OCI-LY1 (cell line): ENCODE measurements around the gene C19orf85.

Experiments used
- H2AFZ ChIP-seq: fragments of 200-600 bp; sonication (generic), shearing (Covaris generic); 2 replicates; pipeline ENCODE4 v1.6.0; 2014; ENCODE audit warnings: antibody characterized with exemption, mild to moderate bottlenecking, low read length
- H3F3A ChIP-seq: fragments of 200-600 bp; sonication (generic), shearing (Covaris generic); 2 replicates; pipeline ENCODE4 v1.6.0; 2014; ENCODE audit warnings: mild to moderate bottlenecking, antibody characterized with exemption, low read length, moderate library complexity; ENCODE audit not compliant: insufficient read depth
- H3K27ac ChIP-seq: fragments of 200-600 bp; sonication (generic); 2 replicates; pipeline ENCODE4 v1.5.1; 2014; ENCODE audit warnings: low read length, mixed run types, mild to moderate bottlenecking, low read depth; ENCODE audit not compliant: poor library complexity, severe bottlenecking
- H3K27me3 ChIP-seq: fragments of 200-600 bp; sonication (generic); 2 replicates; pipeline ENCODE4 v1.6.0; 2014; ENCODE audit warnings: antibody characterized with exemption, mild to moderate bottlenecking, low read length, moderate library complexity; ENCODE audit not compliant: insufficient read depth
- H3K36me3 ChIP-seq: fragments of 200-600 bp; sonication (generic); 2 replicates; pipeline ENCODE4 v1.6.1; 2014; ENCODE audit warnings: mild to moderate bottlenecking, antibody characterized with exemption, low read length, moderate library complexity, mixed read lengths; ENCODE audit not compliant: insufficient read depth
- H3K4me1 ChIP-seq: fragments of 200-600 bp; sonication (generic); 2 replicates; pipeline ENCODE4 v1.5.1; 2014; ENCODE audit warnings: mild to moderate bottlenecking, low read length, moderate library complexity; ENCODE audit not compliant: insufficient read depth, severe bottlenecking
- H3K4me2 ChIP-seq: fragments of 200-600 bp; sonication (generic), shearing (Covaris generic); 2 replicates; pipeline ENCODE4 v1.6.1; 2014; ENCODE audit warnings: low read length
- H3K4me3 ChIP-seq: fragments of 200-600 bp; sonication (generic); 2 replicates; pipeline ENCODE4 v1.5.1; 2014; ENCODE audit warnings: low read length, low read depth, mild to moderate bottlenecking, mixed read lengths; ENCODE audit not compliant: poor library complexity, severe bottlenecking
- H3K79me2 ChIP-seq: fragments of 200-600 bp; shearing (Covaris generic); 2 replicates; pipeline ENCODE4 v1.6.1; 2016; ENCODE audit warnings: mixed run types, low read length, mixed read lengths; ENCODE audit not compliant: insufficient read depth
- H3K9ac ChIP-seq: fragments of 200-600 bp; sonication (generic), shearing (Covaris generic); 2 replicates; pipeline ENCODE4 v1.6.1; 2014; ENCODE audit warnings: mild to moderate bottlenecking, low read length, mixed read lengths
- H3K9me2 ChIP-seq: fragments of 200-600 bp; sonication (generic), shearing (Covaris generic); 2 replicates; pipeline ENCODE4 v1.6.1; 2014; ENCODE audit warnings: low read depth, mild to moderate bottlenecking, low read length, mixed read lengths
- H3K9me3 ChIP-seq: fragments of 200-600 bp; shearing (Covaris generic); 2 replicates; pipeline ENCODE4 v1.6.1; 2014; ENCODE audit warnings: low read length, mixed read lengths
- H4K20me1 ChIP-seq: fragments of 200-600 bp; sonication (generic), shearing (Covaris generic); 2 replicates; pipeline ENCODE4 v1.6.0; 2016; ENCODE audit warnings: mild to moderate bottlenecking, low read length; ENCODE audit not compliant: insufficient read depth
- EZH2 ChIP-seq: fragments of 200-600 bp; sonication (generic), shearing (Covaris generic); IDR thresholded peaks from 2 replicates; pipeline ENCODE4 v1.8.0; 2017; ENCODE audit warnings: borderline replicate concordance, mixed run types, mild to moderate bottlenecking, antibody characterized with exemption, low read length, moderate library complexity, mixed read lengths
- TF ChIP-seq, protein P1 (sequence below): fragments of 200-600 bp; sonication (generic), shearing (Covaris generic); IDR thresholded peaks from 2 replicates; pipeline ENCODE4 v1.5.1; 2017; ENCODE audit warnings: mild to moderate bottlenecking, antibody characterized with exemption, low read length, moderate library complexity, mixed read lengths

The C19orf85 gene

DNA sequence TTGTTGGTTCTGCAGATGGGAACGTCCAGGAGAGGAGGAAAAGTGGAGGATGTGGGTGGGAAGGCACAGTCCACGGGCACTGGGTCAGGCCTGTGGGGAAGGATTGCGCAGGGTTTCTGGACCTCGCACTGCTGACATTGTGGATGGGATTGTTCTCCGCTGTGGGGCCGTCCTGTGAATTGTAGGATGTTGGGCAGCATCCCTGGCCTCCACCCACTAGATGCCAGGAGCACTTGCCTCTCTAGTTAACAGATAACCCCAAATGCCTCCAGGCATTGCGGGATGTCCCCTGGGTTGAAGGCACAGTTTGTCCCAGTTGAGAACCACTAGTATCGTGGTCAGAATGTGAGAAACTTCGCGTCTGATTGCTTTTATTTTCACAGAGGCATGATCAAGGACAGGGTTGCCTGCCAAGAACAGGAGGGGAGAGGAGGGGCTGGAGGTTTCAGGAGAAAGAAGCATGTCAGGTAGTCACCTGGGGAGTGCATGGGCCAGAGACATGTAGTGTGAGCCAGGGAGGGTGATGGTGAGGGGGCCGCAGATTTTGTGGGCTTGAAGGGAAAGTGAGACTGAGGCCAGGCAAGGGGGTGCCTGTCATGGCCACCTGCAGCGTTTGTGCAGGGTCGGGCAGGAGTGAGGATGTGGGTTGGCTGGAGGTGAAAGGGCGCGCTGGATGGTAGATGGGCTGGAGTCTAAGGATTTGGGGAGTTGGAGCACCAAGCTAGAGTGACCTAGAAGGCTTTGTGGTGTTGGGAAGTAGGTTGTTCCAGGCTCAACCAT is 15.1 kb upstream of the C19orf85 start:
- Histone ChIP-seq H3K79me2 (no peaks in the 10 kb centered on the region), H3K4me1 (peaks cover 26% of the 10 kb centered on the region), H3K27me3 (no peaks in the 10 kb centered on the region), H3K36me3 (no peaks in the 10 kb centered on the region; the same call in 1 of the 2 replicates), H3K9me3 (no peaks in the 10 kb centered on the region), H3K4me2 (no peak overlapping the region), H3K4me3 (no peak overlapping the region), H2AFZ (no peak overlapping the region), H3F3A (no peaks in the 10 kb centered on the region), H3K27ac (no peak overlapping the region), H4K20me1 (no peaks in the 10 kb centered on the region), H3K9me2 (no peaks in the 10 kb centered on the region), H3K9ac (no peak overlapping the region)
- TF ChIP-seq EZH2: no peak

- Histone ChIP-seq H2AFZ (no peak overlapping the region), H3K9me2 (no peaks in the 10 kb centered on the region), H3K36me3 (no peaks in the 10 kb centered on the region; the same call in 1 of the 2 replicates), H3K4me2 (no peak overlapping the region), H3F3A (no peaks in the 10 kb centered on the region), H3K9me3 (no peaks in the 10 kb centered on the region), H3K4me3 (no peak overlapping the region), H4K20me1 (no peaks in the 10 kb centered on the region), H3K4me1 (peaks cover 20% of the 10 kb centered on the region), H3K9ac (no peak overlapping the region), H3K27me3 (no peaks in the 10 kb centered on the region), H3K79me2 (no peaks in the 10 kb centered on the region), H3K27ac (no peak overlapping the region)
- TF ChIP-seq EZH2: no peak
- TF ChIP-seq, protein P1, sequence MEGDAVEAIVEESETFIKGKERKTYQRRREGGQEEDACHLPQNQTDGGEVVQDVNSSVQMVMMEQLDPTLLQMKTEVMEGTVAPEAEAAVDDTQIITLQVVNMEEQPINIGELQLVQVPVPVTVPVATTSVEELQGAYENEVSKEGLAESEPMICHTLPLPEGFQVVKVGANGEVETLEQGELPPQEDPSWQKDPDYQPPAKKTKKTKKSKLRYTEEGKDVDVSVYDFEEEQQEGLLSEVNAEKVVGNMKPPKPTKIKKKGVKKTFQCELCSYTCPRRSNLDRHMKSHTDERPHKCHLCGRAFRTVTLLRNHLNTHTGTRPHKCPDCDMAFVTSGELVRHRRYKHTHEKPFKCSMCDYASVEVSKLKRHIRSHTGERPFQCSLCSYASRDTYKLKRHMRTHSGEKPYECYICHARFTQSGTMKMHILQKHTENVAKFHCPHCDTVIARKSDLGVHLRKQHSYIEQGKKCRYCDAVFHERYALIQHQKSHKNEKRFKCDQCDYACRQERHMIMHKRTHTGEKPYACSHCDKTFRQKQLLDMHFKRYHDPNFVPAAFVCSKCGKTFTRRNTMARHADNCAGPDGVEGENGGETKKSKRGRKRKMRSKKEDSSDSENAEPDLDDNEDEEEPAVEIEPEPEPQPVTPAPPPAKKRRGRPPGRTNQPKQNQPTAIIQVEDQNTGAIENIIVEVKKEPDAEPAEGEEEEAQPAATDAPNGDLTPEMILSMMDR: no peak
These were observed 14.5 kb upstream of the C19orf85 start for GRCh38 chr19:55479045-55479444.

GRCh38 chr19:55478364-55478763 is 13.8 kb upstream of the C19orf85 start:
- Histone ChIP-seq H3F3A (no peaks in the 10 kb centered on the region), H3K9ac (no peak overlapping the region), H3K4me3 (no peak overlapping the region), H3K9me2 (no peaks in the 10 kb centered on the region), H3K4me2 (peak overlapping the region; percentile 60; the same call in 1 of the 2 replicates), H3K36me3 (no peaks in the 10 kb centered on the region), H3K27me3 (no peaks in the 10 kb centered on the region), H3K9me3 (no peaks in the 10 kb centered on the region), H3K27ac (no peak overlapping the region), H3K4me1 (peaks cover 17% of the 10 kb centered on the region), H3K79me2 (no peaks in the 10 kb centered on the region), H4K20me1 (no peaks in the 10 kb centered on the region), H2AFZ (no peak overlapping the region)
- TF ChIP-seq, protein P1: no peak
- TF ChIP-seq EZH2: no peak
